Tibial nerve (tissue), 3 donors: Measurements from ENCODE around the gene EEF2KMT.
"Not testable (repeated sequence)": the region's sequence is repeated elsewhere in the genome, so short reads cannot be mapped to it uniquely, and the experiment has no call there.

ENCODE experiments used
- CTCF ChIP-seq, 5 experiments: fragments of 200-600 bp in 3 of 5; fragments of 450-650 bp in 2 of 5; sonication (generic) in 3 of 5; IDR thresholded peaks; one replicate each; pipeline ENCODE4 v1.5.1; 2016 to 2019; ENCODE audit warnings: antibody characterized with exemption in 5 of 5, mild to moderate bottlenecking in 3 of 5, moderate library complexity in 2 of 5
- POLR2A ChIP-seq, 2 donors: fragments of 450-650 bp; IDR thresholded peaks; one replicate each; pipeline ENCODE4 v1.6.1; 2017; ENCODE audit warnings: antibody characterized with exemption in 2 of 2, mild to moderate bottlenecking in 2 of 2, moderate library complexity in 2 of 2

GRCh38 chr16:5089911-5090555 is 7.6 kb downstream of the EEF2KMT start:
- not testable (repeated sequence) for TF ChIP-seq CTCF, POLR2A (IDR thresholded peaks at IDR 0.05)
